Measurements from ENCODE around the gene ERBB2.
"Not testable (repeated sequence)": the region's sequence is repeated elsewhere in the genome, so short reads cannot be mapped to it uniquely, and the experiment has no call there.

Gene ERBB2

DNA sequence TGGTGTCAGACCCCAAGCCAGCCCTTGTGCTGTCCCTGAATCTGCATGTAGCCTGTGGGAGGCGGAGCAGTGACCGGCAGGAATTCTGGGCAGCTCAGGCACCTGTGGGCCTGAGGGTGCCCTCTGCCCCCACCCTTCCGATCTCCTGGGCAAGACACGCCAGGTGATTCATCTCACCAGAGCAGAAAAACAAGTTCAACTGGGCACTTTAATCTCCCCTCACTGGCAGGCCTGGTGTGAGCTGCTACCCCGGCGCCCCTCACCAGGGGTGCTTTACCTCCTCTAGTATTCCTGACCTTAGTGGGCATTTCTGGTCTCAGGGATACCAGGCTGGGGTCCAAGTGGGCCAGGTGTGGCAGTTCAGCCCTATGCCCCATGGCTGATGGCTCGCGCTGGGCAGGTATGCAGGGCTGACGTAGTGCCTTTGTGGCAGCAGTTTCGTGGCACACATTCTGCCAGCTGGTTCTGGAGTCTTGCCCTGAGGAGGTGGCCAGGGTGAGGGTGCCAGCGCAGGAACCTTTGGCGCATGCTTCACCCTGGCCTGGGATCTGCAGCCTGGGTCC lies 6.0 kb downstream of the ERBB2 start:
- DNase-seq = no peak

DNA sequence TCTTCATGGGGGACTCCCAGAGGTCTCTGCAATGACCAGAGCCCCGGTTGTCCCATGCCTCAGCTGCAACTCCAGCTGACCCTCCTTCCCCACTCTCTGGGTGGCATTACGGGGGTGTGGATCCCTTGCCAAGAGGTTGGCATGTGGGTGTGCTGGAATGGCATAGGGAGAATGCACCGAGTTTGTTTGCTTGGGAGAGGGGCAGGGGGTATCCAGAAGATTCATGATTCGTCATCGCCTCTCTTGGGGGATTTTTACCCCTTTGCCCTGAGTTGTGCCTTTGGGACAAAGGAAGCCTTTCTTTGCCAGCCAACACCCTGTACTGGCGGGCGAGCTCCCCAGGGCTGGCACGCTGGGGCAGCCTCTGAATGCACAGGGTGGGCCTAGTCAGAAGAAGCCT lies 6.5 kb downstream of the ERBB2 start:
- DNase-seq = no peak

DNA sequence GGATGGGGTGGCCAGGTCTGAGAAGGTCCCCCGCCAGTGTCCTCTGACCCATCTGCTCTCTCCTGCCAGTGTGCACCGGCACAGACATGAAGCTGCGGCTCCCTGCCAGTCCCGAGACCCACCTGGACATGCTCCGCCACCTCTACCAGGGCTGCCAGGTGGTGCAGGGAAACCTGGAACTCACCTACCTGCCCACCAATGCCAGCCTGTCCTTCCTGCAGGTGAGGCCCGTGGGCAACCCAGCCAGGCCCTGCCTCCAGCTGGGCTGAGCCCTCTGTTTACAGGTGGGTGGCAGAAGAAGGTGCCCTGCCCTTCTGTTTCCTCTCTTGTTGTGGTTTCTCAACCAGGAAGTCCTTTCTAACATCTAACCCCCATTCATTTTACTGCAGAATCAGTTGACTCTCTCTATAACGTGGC lies 7.1 kb downstream of the ERBB2 start:
- no peak for DNase-seq

DNA sequence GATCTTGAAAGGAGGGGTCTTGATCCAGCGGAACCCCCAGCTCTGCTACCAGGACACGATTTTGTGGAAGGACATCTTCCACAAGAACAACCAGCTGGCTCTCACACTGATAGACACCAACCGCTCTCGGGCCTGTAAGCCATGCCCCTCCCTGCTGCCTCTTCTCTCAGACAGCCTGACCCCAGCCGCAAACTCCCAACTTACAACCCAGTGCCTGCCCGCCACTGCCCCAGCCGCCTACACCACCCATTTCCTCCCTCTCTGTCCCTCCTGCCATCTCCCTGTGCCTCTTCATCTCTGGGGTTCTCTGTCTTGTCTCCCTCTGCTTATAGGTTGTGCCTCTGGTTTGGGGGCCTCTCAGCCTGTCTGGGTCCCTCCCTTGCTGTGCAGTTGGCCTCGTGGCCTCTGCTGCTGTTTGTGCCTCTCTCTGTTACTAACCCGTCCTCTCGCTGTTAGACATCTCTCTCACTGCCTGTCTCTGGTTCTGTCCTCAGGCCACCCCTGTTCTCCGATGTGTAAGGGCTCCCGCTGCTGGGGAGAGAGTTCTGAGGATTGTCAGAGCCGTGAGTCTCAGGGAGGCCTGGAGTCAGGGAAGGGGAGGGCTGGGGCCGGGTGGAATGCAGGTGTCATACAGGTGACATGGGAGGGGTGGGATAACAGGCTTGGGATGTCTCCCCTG lies 9.6 kb downstream of the ERBB2 start:
- no peak for DNase-seq

DNA sequence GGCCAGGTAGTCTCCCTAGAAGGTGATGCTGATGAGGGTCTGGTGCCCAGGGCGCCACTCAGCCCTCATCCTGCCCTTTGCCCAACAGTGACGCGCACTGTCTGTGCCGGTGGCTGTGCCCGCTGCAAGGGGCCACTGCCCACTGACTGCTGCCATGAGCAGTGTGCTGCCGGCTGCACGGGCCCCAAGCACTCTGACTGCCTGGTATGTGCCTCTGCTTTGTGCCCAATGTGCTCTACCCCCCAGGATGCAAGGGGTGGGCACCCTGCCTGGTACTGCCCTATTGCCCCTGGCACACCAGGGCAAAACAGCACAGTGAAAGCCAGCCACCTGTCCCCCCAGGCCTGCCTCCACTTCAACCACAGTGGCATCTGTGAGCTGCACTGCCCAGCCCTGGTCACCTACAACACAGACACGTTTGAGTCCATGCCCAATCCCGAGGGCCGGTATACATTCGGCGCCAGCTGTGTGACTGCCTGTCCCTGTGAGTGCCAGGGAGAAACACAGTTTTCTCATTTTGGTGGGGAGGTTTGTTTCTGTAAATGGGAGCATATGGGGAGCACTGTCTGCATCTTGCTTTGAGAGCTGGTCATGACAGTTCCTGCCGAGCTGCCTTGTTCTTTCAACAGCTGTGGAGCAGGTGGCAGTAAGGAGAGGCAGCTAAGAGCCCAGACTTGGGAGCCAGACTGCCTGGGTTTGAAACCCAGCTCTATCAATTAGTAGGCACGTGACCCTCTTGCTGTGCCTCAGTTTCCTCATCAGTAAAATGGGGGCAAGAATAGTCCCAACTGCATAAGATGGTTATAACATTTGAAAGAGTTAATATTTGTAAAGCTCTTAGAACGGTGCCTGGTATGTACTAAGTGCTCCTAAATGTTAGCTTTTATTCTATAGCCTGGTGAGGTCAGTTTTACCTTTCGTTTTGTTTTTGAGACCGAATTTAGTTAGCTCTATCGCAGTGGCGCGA lies 10.4 kb downstream of the ERBB2 start:
- DNase-seq = no peak

DNA sequence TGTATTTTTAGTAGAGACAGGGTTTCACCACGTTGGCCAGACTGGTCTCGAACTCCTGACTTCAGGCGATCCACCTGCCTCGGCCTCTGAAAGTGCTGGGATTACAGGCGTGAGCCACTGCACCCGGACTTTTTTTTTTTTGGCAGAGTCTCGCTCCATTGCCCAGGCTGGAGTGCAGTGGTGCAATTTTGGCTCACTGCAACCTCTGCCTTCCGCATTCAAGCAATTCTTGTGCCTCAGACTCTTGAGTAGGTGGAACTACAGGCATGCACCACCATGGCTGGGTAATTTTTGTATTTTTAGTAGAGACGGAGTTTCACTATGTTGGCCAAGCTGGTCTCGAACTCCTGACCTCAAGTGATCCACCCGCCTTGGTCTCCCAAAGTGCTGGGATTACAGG lies 11.2 kb downstream of the ERBB2 start:
- not testable (repeated sequence) for DNase-seq

DNA sequence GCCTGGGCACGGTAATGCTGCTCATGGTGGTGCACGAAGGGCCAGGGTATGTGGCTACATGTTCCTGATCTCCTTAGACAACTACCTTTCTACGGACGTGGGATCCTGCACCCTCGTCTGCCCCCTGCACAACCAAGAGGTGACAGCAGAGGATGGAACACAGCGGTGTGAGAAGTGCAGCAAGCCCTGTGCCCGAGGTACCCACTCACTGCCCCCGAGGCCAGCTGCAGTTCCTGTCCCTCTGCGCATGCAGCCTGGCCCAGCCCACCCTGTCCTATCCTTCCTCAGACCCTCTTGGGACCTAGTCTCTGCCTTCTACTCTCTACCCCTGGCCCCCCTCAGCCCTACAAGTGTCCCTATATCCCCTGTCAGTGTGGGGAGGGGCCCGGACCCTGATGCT lies 12.0 kb downstream of the ERBB2 start:
- DNase-seq = no peak

DNA sequence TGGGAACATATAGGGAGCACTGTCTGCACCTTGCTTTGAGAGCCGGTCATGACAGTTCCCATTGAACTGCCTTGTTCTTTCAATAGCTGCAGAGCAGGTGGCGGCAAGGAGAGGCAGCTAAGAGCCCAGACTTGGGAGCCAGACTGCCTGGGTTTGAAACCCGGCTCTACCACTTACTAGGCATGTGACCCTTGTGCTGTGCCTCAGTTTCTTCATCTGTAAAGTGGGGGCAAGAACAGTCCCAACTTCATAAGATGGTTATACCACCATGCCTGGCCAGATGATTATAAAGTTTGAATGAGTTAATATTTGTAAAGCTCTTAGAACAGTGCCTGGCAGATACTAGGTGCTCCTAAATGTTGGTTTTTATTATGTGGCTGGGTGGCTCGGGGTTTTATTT lies 14.4 kb downstream of the ERBB2 start:
- DNase-seq = no peak

DNA sequence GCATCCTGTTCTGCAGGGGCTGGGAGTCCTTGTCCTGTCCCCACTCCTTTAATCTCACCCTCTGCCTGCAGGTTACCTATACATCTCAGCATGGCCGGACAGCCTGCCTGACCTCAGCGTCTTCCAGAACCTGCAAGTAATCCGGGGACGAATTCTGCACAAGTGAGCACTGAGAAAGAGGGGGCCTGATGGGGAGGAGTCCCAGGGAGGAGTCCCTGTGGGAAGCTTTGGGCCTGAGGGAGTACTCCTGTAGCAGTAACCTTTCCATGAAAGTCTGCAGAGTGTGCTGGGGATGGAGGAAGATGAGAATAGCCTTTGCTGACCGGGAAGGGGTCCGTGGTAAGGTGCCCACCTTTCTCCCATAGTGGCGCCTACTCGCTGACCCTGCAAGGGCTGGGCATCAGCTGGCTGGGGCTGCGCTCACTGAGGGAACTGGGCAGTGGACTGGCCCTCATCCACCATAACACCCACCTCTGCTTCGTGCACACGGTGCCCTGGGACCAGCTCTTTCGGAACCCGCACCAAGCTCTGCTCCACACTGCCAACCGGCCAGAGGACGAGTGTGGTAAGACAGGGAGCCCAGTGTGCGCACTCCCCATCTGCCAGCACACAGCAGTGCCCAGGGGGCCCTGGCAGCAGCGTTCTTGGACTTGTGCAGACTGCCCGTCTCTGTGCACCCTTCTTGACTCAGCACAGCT lies 15.7 kb downstream of the ERBB2 start:
- DNase-seq = no peak

DNA sequence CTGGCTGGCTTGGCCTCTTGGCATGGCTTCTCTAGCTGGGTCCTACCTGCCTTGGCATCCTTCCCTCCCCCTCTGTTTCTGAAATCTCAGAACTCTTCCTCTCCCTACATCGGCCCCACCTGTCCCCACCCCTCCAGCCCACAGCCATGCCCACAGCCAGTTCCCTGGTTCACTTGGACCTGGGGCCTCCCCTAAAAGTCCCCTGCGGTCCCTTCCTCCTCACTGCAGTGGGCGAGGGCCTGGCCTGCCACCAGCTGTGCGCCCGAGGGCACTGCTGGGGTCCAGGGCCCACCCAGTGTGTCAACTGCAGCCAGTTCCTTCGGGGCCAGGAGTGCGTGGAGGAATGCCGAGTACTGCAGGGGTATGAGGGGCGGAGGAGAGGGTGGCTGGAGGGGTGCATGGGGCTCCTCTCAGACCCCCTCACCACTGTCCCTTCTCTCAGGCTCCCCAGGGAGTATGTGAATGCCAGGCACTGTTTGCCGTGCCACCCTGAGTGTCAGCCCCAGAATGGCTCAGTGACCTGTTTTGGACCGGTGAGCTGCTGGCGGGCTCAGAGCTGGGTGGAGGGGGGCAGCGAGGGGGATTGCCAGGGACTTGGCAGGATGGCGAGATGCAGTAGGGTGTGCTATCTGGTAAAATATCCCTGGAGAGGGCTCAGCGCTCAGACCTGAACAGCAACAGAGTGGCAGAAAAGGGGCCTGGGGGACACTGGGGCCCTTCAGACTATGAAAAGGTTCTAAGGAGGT lies 16.4 kb downstream of the ERBB2 start:
- no peak for DNase-seq

DNA sequence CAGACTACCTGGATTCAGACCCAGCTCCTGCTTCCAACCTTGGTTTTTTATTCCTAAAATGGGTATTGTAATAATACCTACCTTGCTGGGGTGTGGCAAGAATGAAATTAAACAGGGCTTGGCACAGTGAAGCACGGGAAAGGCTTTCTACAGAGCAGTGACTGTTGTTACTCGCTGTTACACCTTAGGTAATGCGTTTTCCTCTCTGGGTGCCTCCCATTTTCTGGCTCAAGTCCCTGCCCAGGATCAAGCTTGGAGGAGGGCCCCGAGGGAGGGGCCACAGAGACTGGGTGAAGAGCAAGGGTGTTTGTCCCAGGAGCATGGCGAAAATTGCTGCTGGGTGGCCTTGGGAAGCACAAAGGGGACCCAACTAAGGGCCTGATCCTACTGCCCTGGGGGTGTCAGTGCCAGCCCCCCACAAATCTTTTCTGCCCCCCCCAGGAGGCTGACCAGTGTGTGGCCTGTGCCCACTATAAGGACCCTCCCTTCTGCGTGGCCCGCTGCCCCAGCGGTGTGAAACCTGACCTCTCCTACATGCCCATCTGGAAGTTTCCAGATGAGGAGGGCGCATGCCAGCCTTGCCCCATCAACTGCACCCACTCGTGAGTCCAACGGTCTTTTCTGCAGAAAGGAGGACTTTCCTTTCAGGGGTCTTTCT lies 17.1 kb downstream of the ERBB2 start:
- DNase-seq = no peak

DNA sequence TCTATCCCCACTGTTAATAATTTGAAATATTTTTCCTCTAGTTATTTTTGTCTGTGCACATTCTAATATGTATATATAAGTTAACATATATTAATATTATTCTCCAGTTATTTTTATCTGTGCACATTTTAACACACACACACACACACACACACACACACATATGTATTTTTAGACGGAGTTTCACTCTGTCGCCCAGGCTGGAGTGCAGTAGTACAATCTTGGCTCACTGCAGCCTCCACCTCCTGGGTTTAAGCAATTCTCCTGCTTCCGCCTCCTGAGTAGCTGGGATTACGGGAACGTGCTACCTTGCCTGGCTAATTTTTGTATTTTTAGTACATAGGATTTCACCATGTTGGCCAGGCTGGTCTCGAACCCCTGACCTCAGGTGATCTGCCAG lies 17.8 kb downstream of the ERBB2 start:
- DNase-seq = no peak

DNA sequence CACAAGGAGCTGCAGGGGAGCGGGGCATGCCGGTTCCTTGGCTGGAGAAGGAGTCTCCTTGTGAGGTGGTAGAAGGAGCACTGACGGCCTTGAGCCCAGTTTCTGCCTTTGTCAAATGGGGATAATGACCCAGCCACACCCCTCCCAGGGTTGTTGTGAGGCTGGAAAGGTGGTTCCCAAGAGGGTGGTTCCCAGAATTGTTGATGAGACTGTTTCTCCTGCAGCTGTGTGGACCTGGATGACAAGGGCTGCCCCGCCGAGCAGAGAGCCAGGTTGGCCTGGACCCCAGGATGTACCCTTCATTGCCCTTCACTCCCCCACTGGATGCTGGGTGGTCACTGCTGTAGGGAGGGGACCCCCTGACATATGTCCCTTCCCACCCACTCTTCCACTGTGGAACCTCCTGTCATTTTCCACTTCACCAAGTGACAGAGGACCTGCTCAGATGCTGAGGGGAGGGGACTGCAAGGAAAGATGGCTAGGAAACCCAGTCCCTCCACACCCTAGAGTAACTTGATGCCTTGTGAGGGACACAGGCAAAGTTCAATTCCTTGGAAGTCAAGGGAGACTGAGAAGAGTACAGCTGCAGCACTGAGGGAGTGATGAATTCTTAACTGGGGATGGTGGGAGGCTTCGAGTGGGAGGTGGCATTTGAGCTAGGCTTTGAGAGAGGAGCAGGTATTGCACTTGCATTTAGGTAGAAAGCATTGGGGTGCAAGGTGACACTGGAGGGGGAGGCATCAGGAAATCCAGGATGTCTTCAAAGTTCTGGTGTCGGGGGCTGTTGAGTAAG lies 19.9 kb downstream of the ERBB2 start:
- no peak for DNase-seq

DNA sequence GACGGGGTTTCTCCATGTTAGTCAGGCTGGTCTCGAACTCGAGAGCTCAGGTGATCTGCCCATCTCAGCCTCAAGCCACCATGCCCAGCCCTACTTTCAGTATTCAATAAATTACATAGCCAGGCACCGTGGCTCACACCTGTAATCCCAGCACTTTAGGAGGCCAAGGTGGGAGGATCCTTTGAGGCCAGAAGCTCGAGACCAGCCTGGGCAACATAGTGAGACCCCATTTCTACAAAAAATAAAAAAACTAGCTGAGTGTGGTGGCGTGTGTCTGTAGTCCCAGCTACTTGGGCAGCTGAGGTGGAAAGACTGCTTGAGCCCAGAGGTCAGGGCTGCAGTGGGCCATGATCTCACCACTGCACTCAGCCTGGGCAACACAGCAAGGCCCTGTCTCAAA lies 22.2 kb downstream of the ERBB2 start:
- no peak for DNase-seq

DNA sequence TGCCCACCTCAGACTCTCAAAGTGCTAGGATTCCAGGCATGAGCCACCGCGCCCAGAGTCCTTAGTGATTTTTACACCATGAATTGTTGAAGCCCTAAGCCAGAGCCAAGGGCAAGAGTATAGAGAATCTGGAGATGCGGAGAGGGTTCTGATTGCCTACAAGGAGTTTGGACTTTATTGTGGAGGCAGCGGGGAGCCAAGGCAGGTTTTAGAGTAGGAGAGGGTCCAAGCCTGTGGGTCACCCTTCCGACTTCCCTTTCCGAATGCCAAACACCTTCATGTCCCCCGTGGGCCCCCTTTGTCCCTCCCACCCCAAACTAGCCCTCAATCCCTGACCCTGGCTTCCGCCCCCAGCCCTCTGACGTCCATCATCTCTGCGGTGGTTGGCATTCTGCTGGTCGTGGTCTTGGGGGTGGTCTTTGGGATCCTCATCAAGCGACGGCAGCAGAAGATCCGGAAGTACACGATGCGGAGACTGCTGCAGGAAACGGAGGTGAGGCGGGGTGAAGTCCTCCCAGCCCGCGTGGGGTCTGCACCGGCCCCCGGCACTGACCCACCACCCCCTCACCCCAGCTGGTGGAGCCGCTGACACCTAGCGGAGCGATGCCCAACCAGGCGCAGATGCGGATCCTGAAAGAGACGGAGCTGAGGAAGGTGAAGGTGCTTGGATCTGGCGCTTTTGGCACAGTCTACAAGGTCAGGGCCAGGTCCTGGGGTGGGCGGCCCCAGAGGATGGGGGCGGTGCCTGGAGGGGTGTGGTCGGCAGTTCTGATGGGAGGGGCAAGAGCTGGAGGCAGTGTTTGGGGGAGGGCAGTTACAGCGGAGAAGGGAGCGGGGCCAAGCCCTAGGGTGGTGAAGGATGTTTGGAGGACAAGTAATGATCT lies 23.3 kb downstream of the ERBB2 start:
- no peak for DNase-seq

DNA sequence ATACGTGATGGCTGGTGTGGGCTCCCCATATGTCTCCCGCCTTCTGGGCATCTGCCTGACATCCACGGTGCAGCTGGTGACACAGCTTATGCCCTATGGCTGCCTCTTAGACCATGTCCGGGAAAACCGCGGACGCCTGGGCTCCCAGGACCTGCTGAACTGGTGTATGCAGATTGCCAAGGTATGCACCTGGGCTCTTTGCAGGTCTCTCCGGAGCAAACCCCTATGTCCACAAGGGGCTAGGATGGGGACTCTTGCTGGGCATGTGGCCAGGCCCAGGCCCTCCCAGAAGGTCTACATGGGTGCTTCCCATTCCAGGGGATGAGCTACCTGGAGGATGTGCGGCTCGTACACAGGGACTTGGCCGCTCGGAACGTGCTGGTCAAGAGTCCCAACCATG lies 24.9 kb downstream of the ERBB2 start:
- DNase-seq = no peak

DNA sequence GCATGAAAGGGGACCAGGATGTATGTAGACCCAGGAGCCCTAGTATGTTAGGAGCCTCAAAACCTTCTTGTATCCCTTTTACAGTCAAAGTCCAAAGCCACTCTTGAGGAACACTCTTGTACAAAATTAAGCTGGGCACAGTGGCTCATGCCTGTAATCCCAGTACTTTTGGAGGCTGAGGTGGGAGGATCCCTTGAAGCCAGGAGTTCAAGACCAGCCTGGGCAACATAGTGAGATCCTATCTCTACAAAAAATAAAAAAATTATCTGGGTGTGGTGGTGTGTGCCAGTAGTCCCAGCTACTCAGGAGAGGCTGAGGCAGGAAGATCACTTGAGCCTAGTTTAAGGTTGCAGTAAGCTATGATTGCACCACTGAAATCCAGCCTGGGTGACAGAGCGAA lies 26.1 kb downstream of the ERBB2 start:
- DNase-seq = not testable (repeated sequence)

DNA sequence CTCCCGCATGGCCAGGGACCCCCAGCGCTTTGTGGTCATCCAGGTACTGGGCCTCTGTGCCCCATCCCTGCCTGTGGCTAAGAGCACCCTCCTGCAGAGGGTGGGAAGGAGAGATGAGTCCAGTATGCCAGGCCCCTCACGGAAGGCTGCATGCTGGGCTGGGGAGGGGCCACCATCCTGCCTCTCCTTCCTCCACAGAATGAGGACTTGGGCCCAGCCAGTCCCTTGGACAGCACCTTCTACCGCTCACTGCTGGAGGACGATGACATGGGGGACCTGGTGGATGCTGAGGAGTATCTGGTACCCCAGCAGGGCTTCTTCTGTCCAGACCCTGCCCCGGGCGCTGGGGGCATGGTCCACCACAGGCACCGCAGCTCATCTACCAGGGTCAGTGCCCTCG lies 26.8 kb downstream of the ERBB2 start:
- DNase-seq = no peak

DNA sequence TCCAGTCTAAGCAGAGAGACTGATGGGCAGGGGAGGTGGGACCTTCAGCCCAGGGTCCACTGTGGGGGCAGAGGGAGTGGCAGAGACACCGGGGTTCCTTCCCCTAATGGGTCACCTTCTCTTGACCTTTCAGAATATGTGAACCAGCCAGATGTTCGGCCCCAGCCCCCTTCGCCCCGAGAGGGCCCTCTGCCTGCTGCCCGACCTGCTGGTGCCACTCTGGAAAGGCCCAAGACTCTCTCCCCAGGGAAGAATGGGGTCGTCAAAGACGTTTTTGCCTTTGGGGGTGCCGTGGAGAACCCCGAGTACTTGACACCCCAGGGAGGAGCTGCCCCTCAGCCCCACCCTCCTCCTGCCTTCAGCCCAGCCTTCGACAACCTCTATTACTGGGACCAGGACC lies 27.7 kb downstream of the ERBB2 start:
- DNase-seq = no peak

DNA sequence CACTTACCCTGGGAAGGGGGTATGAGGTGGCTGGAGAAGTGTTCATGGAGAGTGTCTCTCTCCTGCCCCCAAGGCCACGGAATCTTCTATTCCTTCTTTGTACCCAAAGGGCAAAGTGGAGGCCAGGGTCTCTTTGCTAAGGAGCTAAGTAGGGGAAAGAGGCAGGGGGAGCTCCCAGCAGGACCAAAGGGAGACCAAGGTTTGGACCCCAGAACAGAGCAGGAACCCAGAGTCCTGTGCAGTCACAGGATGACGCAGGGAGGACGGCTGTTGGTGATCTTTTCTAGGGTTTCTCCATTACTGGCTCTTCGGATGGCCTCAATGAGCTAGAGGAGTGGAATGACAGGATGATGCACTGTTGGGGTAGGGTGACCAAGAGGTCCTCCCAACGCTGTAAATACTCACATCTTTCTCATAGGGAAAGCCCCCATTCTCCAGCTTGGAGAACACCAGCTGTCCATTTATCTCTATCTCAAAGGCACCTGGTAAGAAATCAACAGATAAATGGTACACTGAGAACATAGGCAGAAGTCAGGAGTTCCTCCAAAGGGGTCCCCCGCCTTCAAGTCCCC lies 29.5 kb downstream of the ERBB2 start:
- DNase-seq = no peak

Data from GOT3 (cell line).